ENCODE measurements around the gene ARHGEF33.

Gene ARHGEF33

GRCh38 chr2:38978296-38978903 is 88.7 kb downstream of the ARHGEF33 start:
- TF ChIP-seq RAD21 (IDR thresholded peaks at IDR 0.05; ENCODE audit: low read depth) (no peak), TCF12 (IDR thresholded peaks at IDR 0.05; ENCODE audit: low read depth) (no peak), FOXM1 (IDR thresholded peaks at IDR 0.05; ENCODE audit: borderline replicate concordance, low read depth) (no peak), YY1 (IDR thresholded peaks at IDR 0.05; ENCODE audit: low read depth) (no peak), USF1 (IDR thresholded peaks at IDR 0.05) (no peak), NFIC (IDR thresholded peaks at IDR 0.05) (no peak)

GRCh38 chr2:38978908-38979307 is 89.2 kb downstream of the ARHGEF33 start:
- TF ChIP-seq CREB1 (IDR thresholded peaks at IDR 0.05; ENCODE audit: low read depth): no peak
- TF ChIP-seq CEBPB (IDR thresholded peaks at IDR 0.05): no peak
- no peak for TF ChIP-seq TEAD4 (IDR thresholded peaks at IDR 0.05)
- no peak for TF ChIP-seq USF1 (IDR thresholded peaks at IDR 0.05)
- TF ChIP-seq ZBTB7A (IDR thresholded peaks at IDR 0.05; ENCODE audit: low read depth): no peak

GRCh38 chr2:38981003-38981669 is 91.5 kb downstream of the ARHGEF33 start:
- no peak for TF ChIP-seq YY1 (IDR thresholded peaks at IDR 0.05; ENCODE audit: low read depth)
- TF ChIP-seq TEAD4 (IDR thresholded peaks at IDR 0.05): no peak
- no peak for TF ChIP-seq CEBPB (IDR thresholded peaks at IDR 0.05)
- no peak for TF ChIP-seq NFIC (IDR thresholded peaks at IDR 0.05)
- TF ChIP-seq RAD21 (IDR thresholded peaks at IDR 0.05; ENCODE audit: low read depth): no peak
- TF ChIP-seq EGR1 (IDR thresholded peaks at IDR 0.05): no peak
- TF ChIP-seq REST (IDR thresholded peaks at IDR 0.05; ENCODE audit: low read depth): no peak
- no peak for TF ChIP-seq ZBTB7A (IDR thresholded peaks at IDR 0.05; ENCODE audit: low read depth)
- TF ChIP-seq TCF12 (IDR thresholded peaks at IDR 0.05; ENCODE audit: low read depth): no peak

- TF ChIP-seq TAF1 (IDR thresholded peaks at IDR 0.05; ENCODE audit: low read depth) (no peak), MAX (IDR thresholded peaks at IDR 0.05) (no peak), ZBTB7A (IDR thresholded peaks at IDR 0.05; ENCODE audit: low read depth) (no peak)
These were observed 92.1 kb downstream of the ARHGEF33 start for GRCh38 chr2:38981670-38982357.

- no peak for TF ChIP-seq TAF1 (IDR thresholded peaks at IDR 0.05; ENCODE audit: low read depth)
- TF ChIP-seq FOXM1 (IDR thresholded peaks at IDR 0.05; ENCODE audit: borderline replicate concordance, low read depth): no peak
- no peak for TF ChIP-seq RAD21 (IDR thresholded peaks at IDR 0.05; ENCODE audit: low read depth)
- TF ChIP-seq CEBPB (IDR thresholded peaks at IDR 0.05): no peak
- TF ChIP-seq TCF12 (IDR thresholded peaks at IDR 0.05; ENCODE audit: low read depth): no peak
- no peak for TF ChIP-seq CREB1 (IDR thresholded peaks at IDR 0.05; ENCODE audit: low read depth)
- no peak for TF ChIP-seq EGR1 (IDR thresholded peaks at IDR 0.05)
- no peak for TF ChIP-seq TEAD4 (IDR thresholded peaks at IDR 0.05)
- no peak for TF ChIP-seq EP300 (IDR thresholded peaks at IDR 0.05; ENCODE audit: borderline replicate concordance)
- no peak for TF ChIP-seq MAX (IDR thresholded peaks at IDR 0.05)
These were observed 92.8 kb downstream of the ARHGEF33 start for GRCh38 chr2:38982498-38982897.

GRCh38 chr2:38988716-38989115 is 99.0 kb downstream of the ARHGEF33 start:
- TF ChIP-seq FOXM1 (IDR thresholded peaks at IDR 0.05; ENCODE audit: borderline replicate concordance, low read depth) (no peak), CEBPB (IDR thresholded peaks at IDR 0.05) (no peak), ZBTB7A (IDR thresholded peaks at IDR 0.05; ENCODE audit: low read depth) (no peak), EGR1 (IDR thresholded peaks at IDR 0.05) (no peak), EP300 (IDR thresholded peaks at IDR 0.05; ENCODE audit: borderline replicate concordance) (no peak), CREB1 (IDR thresholded peaks at IDR 0.05; ENCODE audit: low read depth) (no peak), REST (IDR thresholded peaks at IDR 0.05; ENCODE audit: low read depth) (no peak), YY1 (IDR thresholded peaks at IDR 0.05; ENCODE audit: low read depth) (no peak), TEAD4 (IDR thresholded peaks at IDR 0.05) (no peak), RAD21 (IDR thresholded peaks at IDR 0.05; ENCODE audit: low read depth) (no peak), NFIC (IDR thresholded peaks at IDR 0.05) (no peak), TAF1 (IDR thresholded peaks at IDR 0.05; ENCODE audit: low read depth) (no peak), TCF12 (IDR thresholded peaks at IDR 0.05; ENCODE audit: low read depth) (no peak), USF1 (IDR thresholded peaks at IDR 0.05) (no peak), MAX (IDR thresholded peaks at IDR 0.05) (no peak)

Measured in Ishikawa (cell line).